HepG2 (cell line): ENCODE measurements around the gene CD9. TPM values are rescaled to one million over a fixed set of nuclear protein-coding genes. Genes with fewer than 3 reads are reported as not detected.

Source experiments
- ATF7-NPFF ChIP-seq: sonication (generic); formaldehyde crosslinking; IDR thresholded peaks from 2 replicates; pipeline ENCODE4 v1.8.1; 2023; ENCODE audit warnings: mild to moderate bottlenecking, low read depth, missing genetic modification reagents, moderate library complexity
- ATM ChIP-seq: fragments of 450-650 bp; IDR thresholded peaks from 2 replicates; pipeline ENCODE4 v1.7.1; 2017; ENCODE audit warnings: mild to moderate bottlenecking, borderline replicate concordance
- HMG20B ChIP-seq: conservative IDR thresholded peaks from 2 replicates; pipeline ENCODE4 v1.6.1; 2016; ENCODE audit warnings: missing genetic modification reagents, missing compliant biosample characterization
- SOX5 ChIP-seq: IDR thresholded peaks from 2 replicates; pipeline ENCODE4 v1.6.1; 2016; ENCODE audit warnings: borderline replicate concordance
- TAF1 ChIP-seq: sonication (generic); formaldehyde crosslinking; IDR thresholded peaks from 2 replicates; pipeline ENCODE4 v1.4.0; 2020; ENCODE audit warnings: missing genetic modification reagents
- ZNF749 ChIP-seq: sonication (generic); formaldehyde crosslinking; IDR thresholded peaks from 2 replicates; pipeline ENCODE4 v1.8.0; 2022; ENCODE audit warnings: mild to moderate bottlenecking, missing genetic modification reagents, moderate library complexity, borderline replicate concordance
- polyA plus RNA-seq, 8 experiments: library from polyadenylated mRNA; depleted of rRNA in 3 of 8; stranded (reverse) in 7 of 8; unstranded in 1 of 8; fragments of >200 nt; fragmentation: Illumina TruSeq in 4 of 8; extraction: Trizol in 4 of 8; gene quantifications; 2 replicates each; pipeline versions ENCODE4 v1.2.1 to v1.2.3, GENCODE V29; 2011 to 2016; ENCODE audit warnings: low read depth in 4 of 8, missing spikeins in 1 of 8, mixed read lengths in 1 of 8; ENCODE audit not compliant: insufficient read depth in 1 of 8
- total RNA-seq, 5 experiments: library from RNA; depleted of rRNA; stranded (reverse); fragments of >200 nt; fragmentation: Illumina TruSeq; extraction: Trizol; gene quantifications; 2 replicates each; pipeline ENCODE4 v1.2.3, GENCODE V29; 2016; ENCODE audit warnings: low read depth in 1 of 5
- TF ChIP-seq, protein P1 (sequence below), 2 experiments: fragments of 450-650 bp in 1 of 2; sonication (generic) in 1 of 2; formaldehyde crosslinking in 1 of 2; IDR thresholded peaks; 2 replicates each; pipeline versions ENCODE4 v1.6.1 to v1.8.0; 2016 to 2022; ENCODE audit warnings: antibody characterized with exemption in 1 of 2, mild to moderate bottlenecking in 1 of 2, missing genetic modification reagents in 1 of 2
- TF ChIP-seq, protein P2 (sequence below): sonication (generic); formaldehyde crosslinking; IDR thresholded peaks from 2 replicates; pipeline ENCODE4 v1.5.0; 2020; ENCODE audit warnings: missing genetic modification reagents
- TF ChIP-seq, protein P3 (sequence below): sonication (generic); formaldehyde crosslinking; IDR thresholded peaks from 2 replicates; pipeline ENCODE4 v1.5.1; 2020; ENCODE audit warnings: missing genetic modification reagents, mild to moderate bottlenecking, borderline replicate concordance
- TF ChIP-seq, protein P4 (sequence below): IDR thresholded peaks from 2 replicates; pipeline ENCODE4 v1.6.1; 2016; ENCODE audit warnings: low read depth, missing genetic modification reagents, missing compliant biosample characterization

The CD9 gene
- total and polyA plus RNA-seq, 2 of the 13 experiments (the other 11 are each of a cell fraction or from before 2014, with no cell fraction given): 5.8 to 38.3 TPM

- TF ChIP-seq, protein P1, sequence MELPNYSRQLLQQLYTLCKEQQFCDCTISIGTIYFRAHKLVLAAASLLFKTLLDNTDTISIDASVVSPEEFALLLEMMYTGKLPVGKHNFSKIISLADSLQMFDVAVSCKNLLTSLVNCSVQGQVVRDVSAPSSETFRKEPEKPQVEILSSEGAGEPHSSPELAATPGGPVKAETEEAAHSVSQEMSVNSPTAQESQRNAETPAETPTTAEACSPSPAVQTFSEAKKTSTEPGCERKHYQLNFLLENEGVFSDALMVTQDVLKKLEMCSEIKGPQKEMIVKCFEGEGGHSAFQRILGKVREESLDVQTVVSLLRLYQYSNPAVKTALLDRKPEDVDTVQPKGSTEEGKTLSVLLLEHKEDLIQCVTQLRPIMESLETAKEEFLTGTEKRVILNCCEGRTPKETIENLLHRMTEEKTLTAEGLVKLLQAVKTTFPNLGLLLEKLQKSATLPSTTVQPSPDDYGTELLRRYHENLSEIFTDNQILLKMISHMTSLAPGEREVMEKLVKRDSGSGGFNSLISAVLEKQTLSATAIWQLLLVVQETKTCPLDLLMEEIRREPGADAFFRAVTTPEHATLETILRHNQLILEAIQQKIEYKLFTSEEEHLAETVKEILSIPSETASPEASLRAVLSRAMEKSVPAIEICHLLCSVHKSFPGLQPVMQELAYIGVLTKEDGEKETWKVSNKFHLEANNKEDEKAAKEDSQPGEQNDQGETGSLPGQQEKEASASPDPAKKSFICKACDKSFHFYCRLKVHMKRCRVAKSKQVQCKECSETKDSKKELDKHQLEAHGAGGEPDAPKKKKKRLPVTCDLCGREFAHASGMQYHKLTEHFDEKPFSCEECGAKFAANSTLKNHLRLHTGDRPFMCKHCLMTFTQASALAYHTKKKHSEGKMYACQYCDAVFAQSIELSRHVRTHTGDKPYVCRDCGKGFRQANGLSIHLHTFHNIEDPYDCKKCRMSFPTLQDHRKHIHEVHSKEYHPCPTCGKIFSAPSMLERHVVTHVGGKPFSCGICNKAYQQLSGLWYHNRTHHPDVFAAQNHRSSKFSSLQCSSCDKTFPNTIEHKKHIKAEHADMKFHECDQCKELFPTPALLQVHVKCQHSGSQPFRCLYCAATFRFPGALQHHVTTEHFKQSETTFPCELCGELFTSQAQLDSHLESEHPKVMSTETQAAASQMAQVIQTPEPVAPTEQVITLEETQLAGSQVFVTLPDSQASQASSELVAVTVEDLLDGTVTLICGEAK (IDR thresholded peaks at IDR 0.05): no peak
- TF ChIP-seq, protein P1 (CRISPR knock-in tag; IDR thresholded peaks at IDR 0.05): 0 out of 2 replicates have a peak, but pooled peaks have one; percentile 1
- TF ChIP-seq, protein P2, sequence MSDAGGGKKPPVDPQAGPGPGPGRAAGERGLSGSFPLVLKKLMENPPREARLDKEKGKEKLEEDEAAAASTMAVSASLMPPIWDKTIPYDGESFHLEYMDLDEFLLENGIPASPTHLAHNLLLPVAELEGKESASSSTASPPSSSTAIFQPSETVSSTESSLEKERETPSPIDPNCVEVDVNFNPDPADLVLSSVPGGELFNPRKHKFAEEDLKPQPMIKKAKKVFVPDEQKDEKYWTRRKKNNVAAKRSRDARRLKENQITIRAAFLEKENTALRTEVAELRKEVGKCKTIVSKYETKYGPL (CRISPR knock-in tag): peak; percentile 92; the same call in 1 of the 2 replicates
- TF ChIP-seq HMG20B (CRISPR knock-in tag): no peak
- TF ChIP-seq, protein P3, sequence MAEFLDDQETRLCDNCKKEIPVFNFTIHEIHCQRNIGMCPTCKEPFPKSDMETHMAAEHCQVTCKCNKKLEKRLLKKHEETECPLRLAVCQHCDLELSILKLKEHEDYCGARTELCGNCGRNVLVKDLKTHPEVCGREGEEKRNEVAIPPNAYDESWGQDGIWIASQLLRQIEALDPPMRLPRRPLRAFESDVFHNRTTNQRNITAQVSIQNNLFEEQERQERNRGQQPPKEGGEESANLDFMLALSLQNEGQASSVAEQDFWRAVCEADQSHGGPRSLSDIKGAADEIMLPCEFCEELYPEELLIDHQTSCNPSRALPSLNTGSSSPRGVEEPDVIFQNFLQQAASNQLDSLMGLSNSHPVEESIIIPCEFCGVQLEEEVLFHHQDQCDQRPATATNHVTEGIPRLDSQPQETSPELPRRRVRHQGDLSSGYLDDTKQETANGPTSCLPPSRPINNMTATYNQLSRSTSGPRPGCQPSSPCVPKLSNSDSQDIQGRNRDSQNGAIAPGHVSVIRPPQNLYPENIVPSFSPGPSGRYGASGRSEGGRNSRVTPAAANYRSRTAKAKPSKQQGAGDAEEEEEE: no peak
- peak; percentile 55; the same call in 1 of the 2 replicates for TF ChIP-seq ATM
- 0 out of 2 replicates have a peak, but pooled peaks have one; percentile 13 for TF ChIP-seq ATF7-NPFF (CRISPR knock-in tag)
- peak; percentile 44; the same call in 1 of the 2 replicates for TF ChIP-seq SOX5 (CRISPR knock-in tag)
- no peak for TF ChIP-seq ZNF749 (CRISPR knock-in tag)
- TF ChIP-seq, protein P4, sequence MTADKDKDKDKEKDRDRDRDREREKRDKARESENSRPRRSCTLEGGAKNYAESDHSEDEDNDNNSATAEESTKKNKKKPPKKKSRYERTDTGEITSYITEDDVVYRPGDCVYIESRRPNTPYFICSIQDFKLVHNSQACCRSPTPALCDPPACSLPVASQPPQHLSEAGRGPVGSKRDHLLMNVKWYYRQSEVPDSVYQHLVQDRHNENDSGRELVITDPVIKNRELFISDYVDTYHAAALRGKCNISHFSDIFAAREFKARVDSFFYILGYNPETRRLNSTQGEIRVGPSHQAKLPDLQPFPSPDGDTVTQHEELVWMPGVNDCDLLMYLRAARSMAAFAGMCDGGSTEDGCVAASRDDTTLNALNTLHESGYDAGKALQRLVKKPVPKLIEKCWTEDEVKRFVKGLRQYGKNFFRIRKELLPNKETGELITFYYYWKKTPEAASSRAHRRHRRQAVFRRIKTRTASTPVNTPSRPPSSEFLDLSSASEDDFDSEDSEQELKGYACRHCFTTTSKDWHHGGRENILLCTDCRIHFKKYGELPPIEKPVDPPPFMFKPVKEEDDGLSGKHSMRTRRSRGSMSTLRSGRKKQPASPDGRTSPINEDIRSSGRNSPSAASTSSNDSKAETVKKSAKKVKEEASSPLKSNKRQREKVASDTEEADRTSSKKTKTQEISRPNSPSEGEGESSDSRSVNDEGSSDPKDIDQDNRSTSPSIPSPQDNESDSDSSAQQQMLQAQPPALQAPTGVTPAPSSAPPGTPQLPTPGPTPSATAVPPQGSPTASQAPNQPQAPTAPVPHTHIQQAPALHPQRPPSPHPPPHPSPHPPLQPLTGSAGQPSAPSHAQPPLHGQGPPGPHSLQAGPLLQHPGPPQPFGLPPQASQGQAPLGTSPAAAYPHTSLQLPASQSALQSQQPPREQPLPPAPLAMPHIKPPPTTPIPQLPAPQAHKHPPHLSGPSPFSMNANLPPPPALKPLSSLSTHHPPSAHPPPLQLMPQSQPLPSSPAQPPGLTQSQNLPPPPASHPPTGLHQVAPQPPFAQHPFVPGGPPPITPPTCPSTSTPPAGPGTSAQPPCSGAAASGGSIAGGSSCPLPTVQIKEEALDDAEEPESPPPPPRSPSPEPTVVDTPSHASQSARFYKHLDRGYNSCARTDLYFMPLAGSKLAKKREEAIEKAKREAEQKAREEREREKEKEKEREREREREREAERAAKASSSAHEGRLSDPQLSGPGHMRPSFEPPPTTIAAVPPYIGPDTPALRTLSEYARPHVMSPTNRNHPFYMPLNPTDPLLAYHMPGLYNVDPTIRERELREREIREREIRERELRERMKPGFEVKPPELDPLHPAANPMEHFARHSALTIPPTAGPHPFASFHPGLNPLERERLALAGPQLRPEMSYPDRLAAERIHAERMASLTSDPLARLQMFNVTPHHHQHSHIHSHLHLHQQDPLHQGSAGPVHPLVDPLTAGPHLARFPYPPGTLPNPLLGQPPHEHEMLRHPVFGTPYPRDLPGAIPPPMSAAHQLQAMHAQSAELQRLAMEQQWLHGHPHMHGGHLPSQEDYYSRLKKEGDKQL (CRISPR knock-in tag): no peak
- TF ChIP-seq TAF1 (CRISPR knock-in tag): 0 out of 2 replicates have a peak, but pooled peaks have one; percentile 4
Observed at GRCh38 chr12:6183689-6184428, 16.3 kb upstream of the CD9 start (continued).
